CD4-positive, alpha-beta T cell (primary cell): ENCODE data around the gene DTD1. TPM values are rescaled to one million over a fixed set of nuclear protein-coding genes. Genes with fewer than 3 reads are reported as not detected.

Experiments
- ATAC-seq: fragments of 200-7000 bp; cut with Tn5 transposase; one replicate; pipeline ENCODE4 v1.10.0; 2022; ENCODE audit warnings: mild to moderate bottlenecking; ENCODE audit not compliant: poor library complexity
- CTCF ChIA-PET: fragments of 350-600 bp; sonication (Branson Sonifier 250); formaldehyde crosslinking; loops from one replicate; lab custom pipeline; 2021; ENCODE audit warnings: antibody characterized with exemption, inconsistent platforms; lab: Charles Lee
- POLR2A ChIA-PET: fragments of 350-600 bp; sonication (Branson Sonifier 250); formaldehyde crosslinking; loops from one replicate; lab custom pipeline; 2021; ENCODE audit warnings: antibody characterized with exemption, inconsistent platforms; lab: Charles Lee
- DNase-seq, 14 experiments: peaks; one replicate each; pipeline ENCODE4 v3.0.0-alpha.2; 2013 to 2020; ENCODE audit warnings: mixed read lengths in 2 of 14
- H3K27ac ChIP-seq, 2 donors: one replicate each; pipeline versions ENCODE4 v1.5.1 to v1.7.0; 2013; ENCODE audit warnings: low read length in 2 of 2, low read depth in 1 of 2, mild to moderate bottlenecking in 1 of 2
- H3K27me3 ChIP-seq, 2 experiments: 1 replicate in 1 of 2; 2 replicates in 1 of 2; pipeline versions ENCODE4 v1.6.1 to v1.7.0; 2013; ENCODE audit warnings: low read length in 2 of 2, control low read depth in 1 of 2, mild to moderate bottlenecking in 1 of 2, moderate library complexity in 1 of 2; ENCODE audit not compliant: insufficient read depth in 2 of 2, control insufficient read depth in 1 of 2
- H3K36me3 ChIP-seq: one replicate; pipeline ENCODE4 v1.6.1; 2013; ENCODE audit warnings: low read length, control low read depth; ENCODE audit not compliant: insufficient read depth
- H3K4me1 ChIP-seq: one replicate; pipeline ENCODE4 v1.6.1; 2013; ENCODE audit warnings: low read length, control low read depth; ENCODE audit not compliant: insufficient read depth
- H3K4me3 ChIP-seq: one replicate; pipeline ENCODE4 v1.5.1; 2013; ENCODE audit warnings: mild to moderate bottlenecking, low read length, moderate library complexity
- H3K9me3 ChIP-seq, 2 experiments: 1 replicate in 1 of 2; 2 replicates in 1 of 2; pipeline versions ENCODE4 v1.6.1 to v1.7.0; 2013; ENCODE audit warnings: low read length in 2 of 2, mild to moderate bottlenecking in 2 of 2, control low read depth in 1 of 2, moderate library complexity in 1 of 2; ENCODE audit not compliant: control insufficient read depth in 1 of 2, insufficient read depth in 1 of 2
- H3K27ac Mint-ChIP-seq: one replicate; pipeline ENCODE4 v1.8.0; 2020; ENCODE audit warnings: mixed read lengths
- H3K27me3 Mint-ChIP-seq: one replicate; pipeline ENCODE4 v1.8.0; 2021; ENCODE audit warnings: mixed read lengths
- H3K36me3 Mint-ChIP-seq: one replicate; pipeline ENCODE4 v1.8.0; 2021; ENCODE audit warnings: low read depth, mixed read lengths
- H3K4me1 Mint-ChIP-seq: one replicate; pipeline ENCODE4 v1.8.0; 2021; ENCODE audit warnings: low read depth, mixed read lengths
- H3K4me3 Mint-ChIP-seq: one replicate; pipeline ENCODE4 v1.8.0; 2020; ENCODE audit warnings: mild to moderate bottlenecking, mixed read lengths
- H3K9me3 Mint-ChIP-seq: one replicate; pipeline ENCODE4 v1.8.0; 2020; ENCODE audit warnings: mixed read lengths
- CTCF ChIP-seq: fragments of 200-600 bp; IDR thresholded peaks from one replicate; pipeline ENCODE4 v1.8.0; 2022; ENCODE audit warnings: antibody characterized with exemption, mild to moderate bottlenecking
- intact Hi-C, 2 experiments: fragments of 100-400 bp; cut with DNase I in 1 of 2; cut with micrococcal nuclease in 1 of 2; formaldehyde crosslinking; loops; one replicate each; pipeline versions ENCODE4 v1.15.1 to v1.9.0; 2023 to 2025; cut with DNase I, micrococcal nuclease
- total RNA-seq, 174 experiments: library from RNA in 2 of 174; stranded (reverse) in 2 of 174; gene quantifications; one replicate each; pipeline ENCODE4 v1.2.3 and lab custom pipeline; 2021 to 2026

Gene DTD1
- total RNA-seq, 2 experiments from 2014 or later: 15.4 to 16.1 TPM

GRCh38 chr20:18623156-18623910 lies 35.5 kb downstream of the DTD1 start:
- H3K9me3 Mint-ChIP-seq: no peaks in the 10 kb centered on the region
- H3K36me3 Mint-ChIP-seq: peaks cover 12% of the 10 kb centered on the region
- ChIA-PET CTCF (no interaction called here), POLR2A (no interaction called here)
- H3K27me3 ChIP-seq: no peaks in the 10 kb centered on the region
- intact Hi-C loops: no loop called here
- no peak overlapping the region for H3K27ac ChIP-seq
- no peaks in the 10 kb centered on the region for H3K9me3 ChIP-seq
- no peaks in the 10 kb centered on the region for H3K4me1 Mint-ChIP-seq
- no peaks in the 10 kb centered on the region for H3K27me3 Mint-ChIP-seq
- no peaks in the 10 kb centered on the region for H3K4me1 ChIP-seq
- no peak overlapping the region for H3K27ac Mint-ChIP-seq
- ATAC-seq (no peak), DNase-seq (no peak)
- no peak for TF ChIP-seq CTCF
- H3K4me3 ChIP-seq: no peak overlapping the region
- peaks cover 6% of the 10 kb centered on the region for H3K36me3 ChIP-seq
- H3K4me3 Mint-ChIP-seq: no peak overlapping the region

- no peak for TF ChIP-seq CTCF
- intact Hi-C loops: no loop called here
- Histone ChIP-seq H3K27ac (no peak overlapping the region), H3K4me1 (no peaks in the 10 kb centered on the region), H3K4me3 (no peak overlapping the region), H3K27me3 (no peaks in the 10 kb centered on the region), H3K36me3 (peaks cover 6% of the 10 kb centered on the region), H3K9me3 (no peaks in the 10 kb centered on the region)
- H3K4me3 Mint-ChIP-seq: no peak overlapping the region
- CTCF ChIA-PET: no interaction called here
- H3K27me3 Mint-ChIP-seq: no peaks in the 10 kb centered on the region
- no peak for DNase-seq
- no peak overlapping the region for H3K27ac Mint-ChIP-seq
- no peaks in the 10 kb centered on the region for H3K9me3 Mint-ChIP-seq
- POLR2A ChIA-PET: no interaction called here
- no peak for ATAC-seq
- H3K36me3 Mint-ChIP-seq: peaks cover 21% of the 10 kb centered on the region
- H3K4me1 Mint-ChIP-seq: no peaks in the 10 kb centered on the region
Measured at GRCh38 chr20:18624948-18625347, 37.1 kb downstream of the DTD1 start.

- no peaks in the 10 kb centered on the region for H3K4me1 ChIP-seq
- no peaks in the 10 kb centered on the region for H3K27me3 Mint-ChIP-seq
- ATAC-seq (no peak), DNase-seq (no peak)
- no peaks in the 10 kb centered on the region for H3K27me3 ChIP-seq
- H3K27ac Mint-ChIP-seq: no peak overlapping the region
- H3K4me3 ChIP-seq: no peak overlapping the region
- H3K9me3 Mint-ChIP-seq: no peaks in the 10 kb centered on the region
- H3K27ac ChIP-seq: no peak overlapping the region
- H3K9me3 ChIP-seq: no peaks in the 10 kb centered on the region
- no peaks in the 10 kb centered on the region for H3K4me1 Mint-ChIP-seq
- no peak overlapping the region for H3K4me3 Mint-ChIP-seq
- peaks cover 27% of the 10 kb centered on the region for H3K36me3 Mint-ChIP-seq
- ChIA-PET POLR2A (no interaction called here), CTCF (no interaction called here)
- intact Hi-C loops: no loop called here
- peaks cover 6% of the 10 kb centered on the region for H3K36me3 ChIP-seq
- TF ChIP-seq CTCF: no peak
Measured at GRCh38 chr20:18625907-18626655, 38.2 kb downstream of the DTD1 start.
